HepG2 (cell line): ENCODE data around the gene RNF123. TPM values are rescaled to one million over a fixed set of nuclear protein-coding genes. Genes with fewer than 3 reads are reported as not detected.
A peak's percentile ranks its signal among the peaks of the same experiment; 100 is the strongest.

Experiments
- DBP ChIP-seq: sonication (generic); formaldehyde crosslinking; IDR thresholded peaks from 2 replicates; pipeline ENCODE4 v1.4.0; 2020; ENCODE audit warnings: missing genetic modification reagents; ENCODE audit errors: not compliant biosample characterization
- HOXA9 ChIP-seq: sonication (generic); formaldehyde crosslinking; IDR thresholded peaks from 2 replicates; pipeline ENCODE4 v1.8.1; 2022; ENCODE audit warnings: missing genetic modification reagents, mild to moderate bottlenecking, moderate library complexity, borderline replicate concordance
- HOXD1 ChIP-seq: sonication (generic); formaldehyde crosslinking; IDR thresholded peaks from 2 replicates; pipeline ENCODE4 v1.5.0; 2020; ENCODE audit warnings: missing genetic modification reagents
- LRRFIP1 ChIP-seq: sonication (generic); formaldehyde crosslinking; conservative IDR thresholded peaks from 2 replicates; pipeline ENCODE4 v1.4.0; 2020; ENCODE audit warnings: missing genetic modification reagents
- NCOA5 ChIP-seq: sonication (generic); formaldehyde crosslinking; IDR thresholded peaks from 2 replicates; pipeline ENCODE4 v1.4.0; 2020; ENCODE audit warnings: missing genetic modification reagents
- RBM39 ChIP-seq: fragments of 200-400 bp; formaldehyde crosslinking; IDR thresholded peaks from one replicate; pipeline ENCODE4 v1.6.1; 2018; ENCODE audit warnings: antibody characterized with exemption, mild to moderate bottlenecking, low read depth, low read length; ENCODE audit not compliant: poor library complexity, severe bottlenecking
- STAT6 ChIP-seq: sonication (generic); formaldehyde crosslinking; IDR thresholded peaks from 2 replicates; pipeline ENCODE4 v1.4.0; 2020; ENCODE audit warnings: missing genetic modification reagents, mild to moderate bottlenecking, borderline replicate concordance
- TEAD2 ChIP-seq: sonication (generic); formaldehyde crosslinking; IDR thresholded peaks from 2 replicates; pipeline ENCODE4 v1.9.0; 2021; ENCODE audit warnings: missing genetic modification reagents
- ZFP62 ChIP-seq: sonication (generic); formaldehyde crosslinking; IDR thresholded peaks from 2 replicates; pipeline ENCODE4 v1.4.0; 2020; ENCODE audit warnings: missing genetic modification reagents
- ZMYM3 ChIP-seq: sonication (generic); formaldehyde crosslinking; IDR thresholded peaks from 2 replicates; pipeline ENCODE4 v1.5.1; 2020; ENCODE audit warnings: mild to moderate bottlenecking, missing genetic modification reagents
- ZNF225 ChIP-seq: sonication (generic); formaldehyde crosslinking; IDR thresholded peaks from 2 replicates; pipeline ENCODE4 v1.4.0; 2020; ENCODE audit warnings: mild to moderate bottlenecking, missing genetic modification reagents
- ZNF292 ChIP-seq: sonication (generic); formaldehyde crosslinking; IDR thresholded peaks from 2 replicates; pipeline ENCODE4 v1.8.1; 2022; ENCODE audit warnings: mild to moderate bottlenecking, low read depth, missing genetic modification reagents, borderline replicate concordance
- ZNF430 ChIP-seq: sonication (generic); formaldehyde crosslinking; IDR thresholded peaks from 2 replicates; pipeline ENCODE4 v1.9.0; 2021; ENCODE audit warnings: mild to moderate bottlenecking, missing genetic modification reagents
- ZNF674 ChIP-seq: sonication (generic); formaldehyde crosslinking; IDR thresholded peaks from 2 replicates; pipeline ENCODE4 v1.5.0; 2020; ENCODE audit warnings: low read depth, mild to moderate bottlenecking, missing genetic modification reagents
- ZNF776 ChIP-seq: sonication (generic); formaldehyde crosslinking; IDR thresholded peaks from 2 replicates; pipeline ENCODE4 v1.4.0; 2020; ENCODE audit warnings: mild to moderate bottlenecking, missing genetic modification reagents
- polyA plus RNA-seq, 8 experiments: library from polyadenylated mRNA; depleted of rRNA in 3 of 8; stranded (reverse) in 7 of 8; unstranded in 1 of 8; fragments of >200 nt; fragmentation: Illumina TruSeq in 4 of 8; extraction: Trizol in 4 of 8; gene quantifications; 2 replicates each; pipeline versions ENCODE4 v1.2.1 to v1.2.3, GENCODE V29; 2011 to 2016; ENCODE audit warnings: low read depth in 4 of 8, missing spikeins in 1 of 8, mixed read lengths in 1 of 8; ENCODE audit not compliant: insufficient read depth in 1 of 8
- total RNA-seq, 5 experiments: library from RNA; depleted of rRNA; stranded (reverse); fragments of >200 nt; fragmentation: Illumina TruSeq; extraction: Trizol; gene quantifications; 2 replicates each; pipeline ENCODE4 v1.2.3, GENCODE V29; 2016; ENCODE audit warnings: low read depth in 1 of 5
- TF ChIP-seq, protein P1 (sequence below): sonication (generic); formaldehyde crosslinking; IDR thresholded peaks from 2 replicates; pipeline ENCODE4 v1.8.0; 2023; ENCODE audit warnings: mild to moderate bottlenecking, missing genetic modification reagents
- TF ChIP-seq, protein P2 (sequence below): sonication (generic); formaldehyde crosslinking; conservative IDR thresholded peaks from 2 replicates; pipeline ENCODE4 v1.8.0; 2022; ENCODE audit warnings: mild to moderate bottlenecking, moderate library complexity, missing genetic modification reagents
- TF ChIP-seq, protein P3 (sequence below): sonication (generic); formaldehyde crosslinking; IDR thresholded peaks from 2 replicates; pipeline ENCODE4 v1.8.1; 2023; ENCODE audit warnings: mild to moderate bottlenecking, moderate library complexity, missing genetic modification reagents

Gene RNF123
- total and polyA plus RNA-seq, 2 of the 13 experiments (the other 11 are each of a cell fraction or from before 2014, with no cell fraction given) = 29.9 to 82.2 TPM

DNA sequence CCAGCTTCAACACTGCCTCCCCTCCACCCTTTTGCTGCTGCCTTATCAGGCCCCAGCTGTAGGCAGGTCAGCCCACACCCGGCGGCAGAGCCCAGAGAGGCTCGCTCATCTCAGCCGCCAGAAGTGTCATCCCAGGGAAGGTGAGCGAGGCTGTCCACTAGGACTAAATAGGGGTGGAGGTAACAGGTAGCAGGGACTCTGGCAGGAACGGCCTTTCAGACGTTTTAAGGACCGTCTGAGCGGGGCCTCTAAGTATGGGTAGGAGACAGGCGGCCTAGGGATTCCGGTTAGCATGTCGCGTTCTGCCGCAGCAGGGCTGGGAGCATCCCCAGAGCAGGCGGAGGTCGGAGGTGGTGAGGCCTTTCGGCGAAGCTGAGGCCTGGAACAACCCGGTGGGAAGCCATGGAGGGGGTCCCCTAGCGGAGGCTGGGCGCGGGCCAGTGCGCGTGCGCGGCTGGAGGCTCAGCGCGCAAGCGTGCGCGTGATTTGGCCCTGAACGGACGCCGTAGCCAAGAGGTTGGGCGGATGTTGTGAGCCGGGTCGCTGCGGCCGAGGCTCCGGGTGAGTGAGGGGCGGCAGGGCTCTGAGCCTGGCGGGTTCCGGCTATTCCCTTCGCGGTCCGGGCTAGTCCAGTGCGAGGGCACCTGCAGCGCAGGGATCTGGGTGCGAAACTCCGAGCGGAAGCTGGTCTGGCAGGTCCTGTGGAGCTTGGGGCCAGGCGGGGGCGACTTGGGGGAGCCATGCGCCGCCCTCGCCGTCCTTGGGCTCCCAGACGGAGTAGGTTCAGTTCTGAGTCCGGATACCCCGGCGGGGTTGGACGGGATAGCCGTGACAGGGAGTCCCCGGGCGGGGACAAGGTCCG lies at the start of gene RNF123, which contains the start of gene MST1 (continued):
- TF ChIP-seq, protein P1, sequence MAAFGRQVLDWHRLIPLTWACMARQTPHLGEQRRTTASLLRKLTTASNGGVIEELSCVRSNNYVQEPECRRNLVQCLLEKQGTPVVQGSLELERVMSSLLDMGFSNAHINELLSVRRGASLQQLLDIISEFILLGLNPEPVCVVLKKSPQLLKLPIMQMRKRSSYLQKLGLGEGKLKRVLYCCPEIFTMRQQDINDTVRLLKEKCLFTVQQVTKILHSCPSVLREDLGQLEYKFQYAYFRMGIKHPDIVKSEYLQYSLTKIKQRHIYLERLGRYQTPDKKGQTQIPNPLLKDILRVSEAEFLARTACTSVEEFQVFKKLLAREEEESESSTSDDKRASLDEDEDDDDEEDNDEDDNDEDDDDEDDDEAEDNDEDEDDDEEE (CRISPR knock-in tag) = peak; percentile 86; the same call in 1 of the 2 replicates
- TF ChIP-seq ZNF225 (CRISPR knock-in tag) (peak; percentile 69; the same call in 1 of the 2 replicates), ZNF776 (CRISPR knock-in tag) (no peak; the same call in 1 of the 2 replicates), ZFP62 (CRISPR knock-in tag) (no peak), TEAD2 (CRISPR knock-in tag) (no peak), ZNF430 (CRISPR knock-in tag) (no peak; the same call in 1 of the 2 replicates), RBM39 (no peak), ZNF674 (CRISPR knock-in tag) (no peak), ZMYM3 (CRISPR knock-in tag) (no peak), NCOA5 (no peak), STAT6 (CRISPR knock-in tag) (no peak), HOXD1 (no peak), LRRFIP1 (CRISPR knock-in tag) (no peak), HOXA9 (CRISPR knock-in tag) (no peak), DBP (CRISPR knock-in tag) (no peak), ZNF292 (CRISPR knock-in tag) (no peak)
- TF ChIP-seq, protein P2, sequence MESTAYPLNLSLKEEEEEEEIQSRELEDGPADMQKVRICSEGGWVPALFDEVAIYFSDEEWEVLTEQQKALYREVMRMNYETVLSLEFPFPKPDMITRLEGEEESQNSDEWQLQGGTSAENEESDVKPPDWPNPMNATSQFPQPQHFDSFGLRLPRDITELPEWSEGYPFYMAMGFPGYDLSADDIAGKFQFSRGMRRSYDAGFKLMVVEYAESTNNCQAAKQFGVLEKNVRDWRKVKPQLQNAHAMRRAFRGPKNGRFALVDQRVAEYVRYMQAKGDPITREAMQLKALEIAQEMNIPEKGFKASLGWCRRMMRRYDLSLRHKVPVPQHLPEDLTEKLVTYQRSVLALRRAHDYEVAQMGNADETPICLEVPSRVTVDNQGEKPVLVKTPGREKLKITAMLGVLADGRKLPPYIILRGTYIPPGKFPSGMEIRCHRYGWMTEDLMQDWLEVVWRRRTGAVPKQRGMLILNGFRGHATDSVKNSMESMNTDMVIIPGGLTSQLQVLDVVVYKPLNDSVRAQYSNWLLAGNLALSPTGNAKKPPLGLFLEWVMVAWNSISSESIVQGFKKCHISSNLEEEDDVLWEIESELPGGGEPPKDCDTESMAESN (CRISPR knock-in tag) = peak; percentile 95
- TF ChIP-seq, protein P3, sequence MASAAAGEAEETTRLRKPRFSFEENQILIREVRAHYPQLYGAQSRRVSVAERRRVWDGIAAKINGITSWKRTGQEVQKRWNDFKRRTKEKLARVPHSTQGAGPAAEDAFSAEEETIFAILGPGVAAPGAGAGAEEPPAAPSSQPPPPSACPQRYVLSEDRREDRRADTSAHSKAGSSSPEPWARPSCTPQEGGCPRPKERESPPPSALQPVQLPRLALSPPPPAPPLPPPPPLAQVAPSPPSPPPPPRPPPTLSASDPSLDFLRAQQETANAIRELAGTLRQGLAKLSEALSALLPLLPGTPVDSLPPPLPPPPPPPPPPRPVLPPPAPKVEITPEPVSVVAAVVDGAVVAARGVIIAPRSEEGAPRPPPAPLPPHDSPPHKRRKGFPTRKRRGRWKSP (CRISPR knock-in tag) = no peak
